ENCODE data around the gene MCTP1. TPM values are rescaled to one million over a fixed set of nuclear protein-coding genes. Genes with fewer than 3 reads are reported as not detected.

Gene MCTP1
- total and polyA plus RNA-seq, 9 of the 15 experiments (the other 6 are each of a cell fraction or from before 2014, with no cell fraction given), result 0.04 to 0.93 (median 0.06) TPM; not detected in 4

GRCh38 chr5:95162231-95162992, 122.5 kb downstream of the MCTP1 start (continued):
- no peak for TF ChIP-seq MLX (CRISPR knock-in tag; conservative IDR thresholded peaks at IDR 0.05)
- no peak for TF ChIP-seq ZNF174 (CRISPR knock-in tag; IDR thresholded peaks at IDR 0.05)
- no peak for TF ChIP-seq TSHZ1 (CRISPR knock-in tag; IDR thresholded peaks at IDR 0.05)
- no peak for TF ChIP-seq E2F3 (CRISPR knock-in tag; IDR thresholded peaks at IDR 0.05)

GRCh38 chr5:95159603-95160002, 125.3 kb downstream of the MCTP1 start:
- Histone ChIP-seq H3K9me1 (ENCODE audit: control insufficient read depth, insufficient read depth, low read length) (no peaks in the 10 kb centered on the region), H3K4me2 (ENCODE audit: insufficient read depth, low read length) (no peak overlapping the region), H2AFZ (ENCODE audit: low read depth, low read length) (no peak overlapping the region), H3K9me3 (replicated peaks; ENCODE audit: control insufficient read depth, insufficient read depth, low read depth, low read length) (no peaks in the 10 kb centered on the region), H3K27me3 (ENCODE audit: control insufficient read depth in 2 of 2, insufficient read depth in 2 of 2, low read length in 2 of 2) (no peaks in the 10 kb centered on the region), H3K36me3 (ENCODE audit: control insufficient read depth, insufficient read depth, low read length) (no peaks in the 10 kb centered on the region), H3K27ac (ENCODE audit: extremely low read depth, low read depth, low read length) (no peak overlapping the region), H3K79me2 (ENCODE audit: control insufficient read depth, insufficient read depth, low read length) (no peaks in the 10 kb centered on the region), H4K20me1 (replicated peaks; ENCODE audit: control insufficient read depth, insufficient read depth, low read length) (no peaks in the 10 kb centered on the region), H3K4me1 (replicated peaks in 1 of 2; ENCODE audit: control insufficient read depth in 2 of 2, insufficient read depth in 2 of 2, low read length in 2 of 2) (no peaks in the 10 kb centered on the region), H3K9ac (ENCODE audit: insufficient read depth in 1 of 2, low read depth in 2 of 2, low read length in 2 of 2) (no peak overlapping the region), H3K4me3 (no peak overlapping the region)
- POLR2A ChIA-PET, result interaction anchor here (0.5 kb wide), 1 partner anchor 575 kb away, joined by 3 read pairs; no protein-coding TSS in a partner anchor
- intact Hi-C loops (cut with micrococcal nuclease), result no loop called here
- no peak for FAIRE-seq
- ATAC-seq, result no peak
- no TSS peak for BruUV-seq (replicated peaks)
- DNase-seq (ENCODE audit: extremely low read depth in 1 of 4, low spot score in 3 of 4), result no peak
- CTCF ChIA-PET (ENCODE audit: low intra/inter-chr PET ratio), result no interaction called here
- 0% methylated on average over 1 of the region's 1 CpG for WGBS (ENCODE audit: insufficient coverage, low coverage, missing lambda C conversion rate)
- in situ Hi-C loops (cut with MboI), result no loop called here
- TF ChIP-seq BCL6 (CRISPR knock-in tag; IDR thresholded peaks at IDR 0.05) (no peak), RB1 (IDR thresholded peaks at IDR 0.05; ENCODE audit: low read depth) (no peak), KAT7 (CRISPR knock-in tag; IDR thresholded peaks at IDR 0.05; ENCODE audit: borderline replicate concordance) (no peak), ZNF232 (CRISPR knock-in tag; IDR thresholded peaks at IDR 0.05) (no peak), ZFX (CRISPR knock-in tag; IDR thresholded peaks at IDR 0.05) (no peak), TAF1 (IDR thresholded peaks at IDR 0.05; ENCODE audit: control insufficient read depth, extremely low read depth, insufficient read depth, low read length, severe bottlenecking) (no peak), ZNF41 (CRISPR knock-in tag; conservative IDR thresholded peaks at IDR 0.05) (no peak), MCM3 (IDR thresholded peaks at IDR 0.05) (no peak), NFRKB (IDR thresholded peaks at IDR 0.05; ENCODE audit: low read depth) (no peak), CREM (IDR thresholded peaks at IDR 0.05; ENCODE audit: low read depth) (no peak), ELK3 (CRISPR knock-in tag; IDR thresholded peaks at IDR 0.05) (no peak), CREBBP (IDR thresholded peaks at IDR 0.05; ENCODE audit: low read depth, low read length) (no peak), NRF1 (conservative IDR thresholded peaks at IDR 0.05 in 1 of 2, IDR thresholded peaks at IDR 0.05 in 1 of 2) (no peak)
